ENCODE data around the gene OR1N1.
"Not testable (repeated sequence)": the region's sequence is repeated elsewhere in the genome, so short reads cannot be mapped to it uniquely, and the experiment has no call there.

Gene OR1N1, protein sequence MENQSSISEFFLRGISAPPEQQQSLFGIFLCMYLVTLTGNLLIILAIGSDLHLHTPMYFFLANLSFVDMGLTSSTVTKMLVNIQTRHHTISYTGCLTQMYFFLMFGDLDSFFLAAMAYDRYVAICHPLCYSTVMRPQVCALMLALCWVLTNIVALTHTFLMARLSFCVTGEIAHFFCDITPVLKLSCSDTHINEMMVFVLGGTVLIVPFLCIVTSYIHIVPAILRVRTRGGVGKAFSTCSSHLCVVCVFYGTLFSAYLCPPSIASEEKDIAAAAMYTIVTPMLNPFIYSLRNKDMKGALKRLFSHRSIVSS

DNA sequence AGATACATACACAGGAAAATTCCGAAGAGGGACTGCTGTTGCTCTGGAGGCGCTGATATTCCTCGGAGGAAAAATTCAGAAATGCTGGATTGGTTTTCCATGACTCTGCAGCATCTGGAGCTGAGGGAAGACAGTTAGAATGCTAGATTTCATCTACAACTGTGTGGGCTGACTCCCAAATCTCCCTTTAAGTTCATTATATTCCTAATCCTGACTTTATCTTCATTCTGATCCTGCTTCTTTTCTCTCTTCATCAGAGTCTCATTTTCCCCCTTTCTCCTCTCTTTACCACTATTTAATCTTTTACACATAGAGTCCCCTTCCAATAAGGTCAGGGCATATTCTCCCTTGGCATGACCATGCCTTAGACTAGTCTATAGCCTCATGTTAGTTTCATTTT lies at the start of gene OR1N1:
Gene OR1N1, minus strand, starts transcription at position 101 of the 400 bp plus-strand sequence. Its CDS starts 0 bp downstream, at position 101.
- no peak for DNase-seq

DNA sequence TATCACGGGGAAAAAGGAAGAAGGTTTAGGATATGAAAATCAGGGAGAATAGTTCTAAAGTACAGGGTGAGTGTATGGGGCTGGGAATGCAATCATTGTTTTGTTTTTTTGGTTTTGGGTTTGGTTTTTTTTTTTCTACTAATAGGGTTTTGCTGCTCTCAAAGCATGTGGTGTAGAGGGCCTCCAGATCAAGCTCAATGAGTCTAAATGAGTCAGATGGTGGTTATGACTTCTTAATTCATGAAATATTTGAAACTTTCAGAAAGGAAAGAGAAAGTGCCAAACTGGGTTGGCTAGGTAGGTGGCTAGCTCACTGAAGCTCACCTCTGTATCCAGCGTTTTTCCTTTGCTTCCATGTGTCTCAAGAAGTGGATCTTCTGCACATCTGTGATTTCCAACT lies 45.4 kb upstream of the OR1N1 start:
- no peak for DNase-seq

DNA sequence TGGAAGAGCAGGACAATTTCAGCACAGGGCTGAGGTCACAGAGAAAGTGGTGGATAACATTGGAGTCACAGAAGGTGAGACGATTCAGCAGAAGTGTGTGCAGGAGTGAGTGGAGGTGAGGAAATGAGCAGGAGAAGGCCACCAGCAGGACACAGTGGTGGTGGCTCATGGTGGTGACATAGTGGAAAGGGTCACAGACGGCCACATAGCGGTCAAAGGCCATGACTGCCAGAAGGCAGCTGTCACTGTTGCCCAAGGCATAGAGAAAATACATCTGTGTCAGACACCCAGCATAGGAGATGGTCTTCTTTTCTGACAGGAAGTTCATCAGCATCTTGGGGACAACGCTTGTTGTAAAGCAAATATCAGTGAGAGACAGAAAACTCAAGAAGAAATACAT lies 40.8 kb upstream of the OR1N1 start:
- DNase-seq: no peak

DNA sequence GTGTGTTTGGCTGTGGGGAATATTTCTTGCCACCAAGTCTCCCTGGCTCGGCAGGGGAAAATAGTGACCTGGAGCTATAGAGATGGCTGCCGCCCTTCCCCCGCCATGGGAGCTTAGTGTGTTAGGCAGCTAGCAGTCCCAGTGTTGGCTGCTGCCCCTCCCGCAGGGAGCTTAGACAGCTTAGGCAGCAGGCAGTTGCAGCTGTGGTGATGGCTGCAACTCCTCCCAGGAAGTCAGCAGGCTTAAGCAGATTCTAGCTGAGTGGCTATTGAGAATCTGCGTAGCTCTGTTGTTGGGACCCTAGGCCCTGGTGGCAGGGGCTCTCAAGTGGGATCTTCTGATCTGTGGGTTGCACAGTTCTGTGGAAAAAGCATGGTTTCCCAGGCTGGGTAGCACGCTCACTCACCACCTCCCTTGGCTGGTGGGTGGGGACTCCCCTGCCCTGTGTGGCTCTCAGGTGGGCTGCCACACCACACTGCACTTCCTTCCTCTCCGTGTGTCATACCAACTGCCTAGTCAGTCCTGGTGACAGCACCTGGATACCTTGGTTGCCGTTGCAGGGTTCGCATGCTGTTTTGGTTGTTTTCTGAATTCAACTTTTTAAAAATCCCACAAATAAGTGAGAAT lies 35.2 kb upstream of the OR1N1 start:
- DNase-seq: no peak

DNA sequence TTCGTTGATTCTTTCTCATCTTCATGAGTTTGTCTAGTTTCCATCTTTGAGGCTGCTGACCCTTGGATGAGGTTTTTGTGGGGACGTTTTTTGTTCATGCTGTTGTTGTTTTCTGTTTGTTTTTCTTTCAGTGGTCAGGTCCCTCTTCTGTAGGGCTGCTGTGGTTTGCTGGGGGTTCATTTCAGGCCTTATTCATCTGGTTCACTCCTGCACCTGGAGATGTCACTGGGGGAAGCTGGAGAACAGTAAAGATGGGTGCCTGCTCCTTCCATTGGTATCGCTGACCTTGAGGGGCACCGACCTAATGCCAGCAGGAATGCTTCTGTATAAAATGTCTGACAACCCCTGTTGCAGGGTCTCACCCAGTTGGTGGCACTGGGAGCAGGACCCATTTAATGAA lies 34.4 kb upstream of the OR1N1 start:
- DNase-seq: no peak

DNA sequence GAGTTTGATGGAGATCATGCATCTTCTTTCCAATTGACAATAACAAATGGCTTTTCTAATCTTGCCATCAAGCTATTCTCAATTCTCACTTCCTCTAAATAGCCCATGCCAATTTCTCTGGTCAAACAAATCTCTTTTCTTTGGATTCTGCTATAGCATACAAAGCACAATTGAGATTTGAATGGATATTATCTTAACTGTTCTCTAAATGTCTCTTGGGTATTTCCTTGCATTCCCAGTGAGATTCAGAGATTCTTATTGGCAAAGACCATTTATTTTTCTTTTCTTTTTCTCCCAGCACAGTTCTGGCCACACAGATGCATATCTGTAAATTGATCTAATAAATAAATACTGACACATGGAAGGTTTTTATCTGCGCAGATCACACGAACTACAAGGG lies 25.7 kb upstream of the OR1N1 start, which contains the start of gene OR1N2:
Gene OR1N2, plus strand, starts transcription at position 301 of the 400 bp plus-strand sequence. CDS start 100 bp downstream, outside the sequence.
- DNase-seq: no peak

DNA sequence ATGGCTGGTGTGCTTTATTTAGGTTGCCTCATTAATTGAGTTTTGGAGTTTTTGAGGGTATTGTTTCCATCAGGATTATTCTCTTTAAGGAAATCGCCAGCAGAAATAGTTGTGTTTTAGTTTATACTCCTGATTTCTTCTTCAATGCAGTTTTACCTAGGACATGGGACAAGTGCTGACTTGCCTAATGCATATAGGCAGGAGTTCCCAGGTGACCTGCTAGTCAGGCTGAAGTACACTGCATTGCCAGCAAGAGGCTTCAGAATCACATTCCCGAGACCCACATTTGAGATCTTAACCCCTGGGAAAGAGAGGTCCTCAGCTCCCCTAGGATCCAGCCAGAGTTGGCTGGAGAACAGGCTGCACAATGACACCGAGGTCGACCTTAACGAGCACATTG lies 24.3 kb upstream of the OR1N1 start:
- DNase-seq: no peak

DNA sequence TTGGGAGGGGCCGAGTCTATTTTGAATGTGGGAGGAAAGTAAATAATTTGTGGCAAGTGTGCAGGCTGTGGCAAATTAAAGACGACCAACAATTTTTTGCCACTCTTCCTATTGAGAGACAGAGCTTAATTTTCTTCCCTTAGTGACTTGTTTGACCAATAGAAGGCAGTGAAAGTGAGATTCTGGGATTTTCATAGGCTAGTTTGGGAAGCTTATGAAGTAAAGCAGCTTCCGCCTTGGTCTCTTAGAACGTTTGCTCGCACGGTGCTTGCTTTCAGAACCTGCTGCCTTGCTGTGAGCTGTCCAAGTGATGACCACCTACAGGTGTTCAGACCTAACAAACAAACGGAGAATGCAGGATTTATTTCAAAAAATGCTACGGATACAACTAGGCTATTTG lies 19.1 kb upstream of the OR1N1 start:
- no peak for DNase-seq

DNA sequence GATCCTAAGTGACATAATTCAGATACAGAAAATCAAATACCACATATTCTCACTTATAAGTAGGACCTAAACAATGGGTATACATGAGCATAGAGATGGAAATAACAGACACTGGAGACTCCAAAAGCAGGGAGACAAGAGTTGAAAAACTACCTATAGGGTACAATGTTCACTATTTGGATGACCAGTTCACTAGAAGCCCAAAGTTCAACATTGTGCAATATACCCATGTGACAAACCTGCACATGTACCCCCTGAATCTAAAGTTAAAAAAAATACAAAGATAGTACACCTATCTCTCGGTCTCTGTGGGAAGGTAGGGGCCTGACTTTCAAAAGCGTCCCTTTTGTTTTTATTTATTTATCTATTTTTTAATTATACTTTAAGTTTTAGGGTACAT lies 11.7 kb upstream of the OR1N1 start:
- DNase-seq: no peak

DNA sequence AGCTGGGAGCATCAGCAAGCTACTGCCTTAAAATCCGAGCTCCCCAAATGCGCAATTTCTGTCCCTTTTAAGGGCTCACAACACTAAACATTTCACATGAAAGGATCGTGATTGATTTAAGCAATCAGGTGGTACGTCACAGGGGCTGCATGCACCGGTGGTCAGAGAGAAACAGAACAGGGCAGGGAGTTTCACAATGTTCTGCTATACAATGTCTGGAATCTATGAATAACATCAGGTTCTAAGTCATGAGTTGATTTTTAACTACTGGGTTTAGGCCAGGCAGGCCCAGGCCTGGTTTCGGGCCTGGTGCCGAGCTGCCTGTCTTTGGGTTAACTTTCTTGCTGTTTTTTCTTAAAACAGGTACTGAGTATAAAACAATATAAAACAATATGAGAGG lies 10.0 kb upstream of the OR1N1 start:
- DNase-seq: not testable (repeated sequence)

DNA sequence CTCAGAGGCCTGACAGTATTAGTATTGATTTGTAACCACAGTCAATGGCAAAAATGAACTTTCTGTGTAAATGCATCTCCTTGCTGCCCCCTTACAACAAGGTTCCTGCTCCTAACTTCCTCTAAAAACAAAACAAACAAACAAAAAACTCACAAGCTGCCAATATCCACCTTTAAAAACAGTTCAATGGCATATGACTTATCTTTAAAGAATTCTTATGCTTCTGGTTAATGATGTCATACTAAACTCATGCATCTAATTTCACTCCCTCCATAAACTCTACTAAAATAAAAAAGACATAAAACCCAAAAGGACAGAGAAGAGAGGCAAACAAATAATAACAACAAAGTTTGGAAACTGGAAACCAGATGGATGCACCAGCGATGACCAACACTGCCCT lies 9.0 kb upstream of the OR1N1 start:
- DNase-seq: no peak

DNA sequence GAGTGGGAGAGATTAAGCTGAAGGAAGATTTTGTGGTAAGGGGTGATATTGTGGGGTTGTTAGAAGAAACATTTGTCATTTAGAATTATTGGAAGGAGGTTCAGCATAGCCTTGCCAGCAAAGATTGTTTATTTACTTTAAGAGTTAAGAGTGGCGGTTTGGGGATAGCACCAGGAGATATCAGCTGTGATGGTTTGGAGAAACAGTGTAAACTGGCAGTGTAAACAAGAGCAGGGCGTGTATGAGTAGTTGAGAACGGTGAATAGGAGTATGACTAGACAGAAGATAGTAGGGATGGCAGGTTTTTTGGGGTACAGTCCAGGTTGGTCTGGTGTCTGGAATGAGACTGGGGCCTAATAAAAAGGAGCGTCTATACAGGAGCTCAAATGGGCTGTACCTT lies 4.1 kb upstream of the OR1N1 start:
- not testable (repeated sequence) for DNase-seq

DNA sequence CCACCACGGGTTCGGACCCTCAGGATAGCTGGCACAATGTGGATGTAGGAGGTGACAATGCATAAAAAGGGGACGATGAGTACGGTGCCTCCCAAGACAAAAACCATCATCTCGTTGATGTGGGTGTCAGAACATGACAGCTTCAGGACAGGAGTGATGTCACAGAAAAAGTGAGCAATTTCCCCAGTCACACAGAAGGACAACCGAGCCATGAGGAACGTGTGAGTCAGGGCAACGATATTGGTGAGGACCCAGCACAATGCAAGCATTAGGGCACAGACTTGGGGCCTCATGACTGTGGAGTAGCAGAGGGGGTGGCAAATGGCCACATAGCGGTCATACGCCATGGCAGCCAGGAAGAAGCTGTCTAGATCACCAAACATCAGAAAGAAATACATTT lies 491 bp downstream of the OR1N1 start:
- DNase-seq: no peak

DNA sequence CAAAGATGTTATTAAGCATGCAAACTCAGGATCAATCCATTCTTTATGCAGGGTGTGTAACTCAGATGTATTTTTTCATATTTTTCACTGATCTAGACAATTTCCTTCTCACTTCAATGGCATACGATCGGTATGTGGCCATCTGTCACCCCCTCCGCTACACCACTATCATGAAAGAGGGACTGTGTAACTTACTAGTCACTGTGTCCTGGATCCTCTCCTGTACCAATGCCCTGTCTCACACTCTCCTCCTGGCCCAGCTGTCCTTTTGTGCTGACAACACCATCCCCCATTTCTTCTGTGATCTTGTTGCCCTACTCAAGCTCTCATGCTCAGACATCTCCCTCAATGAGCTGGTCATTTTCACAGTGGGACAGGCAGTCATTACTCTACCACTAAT lies 7.7 kb downstream of the OR1N1 start:
- DNase-seq: no peak

DNA sequence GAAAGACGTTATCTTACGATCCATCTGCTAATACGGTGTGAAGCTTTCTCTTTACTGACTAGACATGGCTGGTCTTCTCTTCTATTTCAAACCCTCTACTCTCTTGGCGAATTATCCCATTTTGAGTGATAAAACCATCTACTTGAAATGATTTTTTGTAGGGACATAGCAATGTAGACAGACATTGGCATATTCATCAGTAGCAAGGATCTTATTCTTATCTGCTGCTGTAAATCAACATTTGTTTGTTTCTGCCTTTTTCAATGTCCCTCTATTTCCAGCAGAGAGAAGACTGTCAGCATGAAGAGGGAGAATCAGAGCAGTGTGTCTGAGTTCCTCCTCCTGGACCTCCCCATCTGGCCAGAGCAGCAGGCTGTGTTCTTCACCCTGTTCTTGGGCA lies 8.3 kb downstream of the OR1N1 start, which contains the start of gene OR1J4:
Gene OR1J4, plus strand, starts transcription at position 301 of the 400 bp plus-strand sequence. Its CDS starts 0 bp downstream, at position 301.
- DNase-seq: no peak

DNA sequence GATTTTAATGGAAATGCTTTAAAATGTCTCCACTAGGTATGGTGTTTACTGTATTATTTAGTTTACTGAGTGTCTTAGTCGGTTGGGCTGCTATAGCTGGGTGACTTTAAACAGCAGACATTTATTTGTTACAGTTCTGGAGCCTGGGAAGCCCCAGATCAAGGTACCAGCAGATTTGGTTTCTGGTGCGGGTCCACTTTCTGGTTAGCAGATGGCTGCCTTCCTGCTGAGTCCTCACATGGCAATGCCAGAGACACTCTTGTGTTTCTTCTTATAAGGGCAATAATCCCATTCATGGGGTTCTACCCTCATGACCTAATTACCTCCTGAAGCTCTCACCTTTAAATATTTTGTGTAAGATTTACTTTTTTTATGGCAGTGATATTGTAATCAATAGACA lies 8.9 kb downstream of the OR1N1 start:
- DNase-seq: no peak

DNA sequence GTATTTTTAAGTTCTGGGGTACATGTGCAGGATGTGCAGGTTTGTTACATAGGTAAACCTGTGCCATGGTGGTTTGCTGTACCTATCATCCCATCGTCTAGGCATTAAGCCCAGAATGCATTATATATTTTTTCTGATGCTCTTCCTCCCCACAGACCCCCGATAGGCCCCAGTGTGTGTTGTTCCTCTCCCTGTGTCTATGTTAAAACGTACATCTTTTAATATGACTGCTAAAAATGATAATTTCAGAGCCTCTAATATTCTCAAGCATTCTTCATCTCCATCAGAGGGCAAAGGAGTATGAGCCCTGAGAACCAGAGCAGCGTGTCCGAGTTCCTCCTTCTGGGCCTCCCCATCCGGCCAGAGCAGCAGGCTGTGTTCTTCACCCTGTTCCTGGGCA lies 16.6 kb downstream of the OR1N1 start, which contains the start of gene OR1J2:
Gene OR1J2, plus strand, starts transcription at position 301 of the 400 bp plus-strand sequence. Its CDS starts 0 bp downstream, at position 301.
- DNase-seq: no peak

DNA sequence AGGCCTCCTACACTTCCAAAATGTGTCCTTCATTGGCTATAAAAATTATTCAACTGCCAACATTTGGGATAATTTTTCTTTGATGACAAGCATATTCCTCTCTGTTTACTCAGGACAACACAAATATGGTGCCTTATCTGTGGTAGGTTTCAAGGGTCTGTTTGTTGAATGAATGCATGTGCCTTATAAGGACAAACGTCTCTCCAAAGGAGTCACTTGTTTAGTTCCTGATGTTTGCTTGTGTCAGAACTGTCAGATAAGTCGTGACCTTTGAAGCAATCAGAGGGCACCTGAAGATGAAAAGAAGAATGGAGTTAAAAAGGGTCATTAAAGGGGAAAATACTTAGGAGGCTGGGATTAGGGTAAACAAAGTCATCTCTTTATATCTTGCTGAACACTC lies 20.1 kb downstream of the OR1N1 start:
- no peak for DNase-seq

DNA sequence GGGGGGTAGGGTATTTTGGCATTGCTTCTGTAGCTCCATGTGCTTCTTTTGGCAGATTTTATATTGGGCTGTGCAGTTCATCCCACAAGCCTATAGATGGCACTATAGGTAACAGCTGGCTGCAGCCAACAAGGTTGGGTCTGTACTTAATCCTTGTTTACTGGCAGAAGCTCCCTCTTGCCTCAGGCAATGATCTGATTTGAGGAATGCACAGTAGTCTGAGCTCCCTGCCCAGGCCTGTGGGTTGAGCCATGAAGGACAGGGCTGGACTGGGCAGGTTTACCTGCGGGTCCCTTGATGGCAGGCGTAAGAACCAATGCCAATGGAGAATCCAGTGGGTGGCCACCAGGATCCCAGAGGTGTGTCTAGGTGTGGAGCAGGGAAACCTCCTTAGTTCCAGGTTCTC lies 28.2 kb downstream of the OR1N1 start:
- peak; percentile 16 for DNase-seq

DNA sequence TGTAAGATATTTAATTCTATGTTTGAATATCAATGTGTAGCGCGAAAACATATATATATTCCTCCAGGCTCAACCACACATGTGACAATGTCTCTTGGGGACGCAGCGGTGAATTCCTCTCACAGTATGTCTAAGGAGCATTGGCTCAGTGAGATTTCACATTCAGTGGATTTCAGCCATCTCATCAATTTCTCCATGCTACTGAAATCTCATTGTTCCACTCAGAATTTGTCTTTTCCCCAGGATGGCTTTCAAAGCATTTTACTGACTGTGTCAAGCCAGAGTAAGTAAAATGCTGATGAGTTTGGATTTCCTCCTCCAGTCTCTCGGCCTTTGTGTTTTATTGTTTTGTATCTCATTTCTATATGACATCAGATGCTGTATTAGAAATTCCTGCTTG lies 48.0 kb downstream of the OR1N1 start:
- DNase-seq: no peak

DNA sequence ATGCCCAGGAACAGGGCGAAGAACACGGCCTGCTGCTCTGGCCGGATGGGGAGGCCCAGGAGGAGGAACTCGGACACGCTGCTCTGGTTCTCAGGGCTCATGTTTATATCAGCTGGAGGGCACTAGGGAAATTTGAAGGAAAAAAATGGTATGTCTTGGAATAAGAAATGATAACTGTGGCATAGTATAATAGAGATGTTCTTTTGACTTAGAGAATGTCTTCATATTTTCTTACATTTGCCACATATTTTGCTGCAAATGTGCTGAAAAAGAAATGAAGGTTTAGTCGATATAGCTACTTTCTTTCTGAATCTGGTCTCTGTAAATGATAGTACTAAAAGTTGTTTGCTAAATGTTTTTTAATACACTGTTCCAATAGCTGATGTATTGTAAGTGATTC lies 49.3 kb downstream of the OR1N1 start, which contains the start of gene OR1J1:
Gene OR1J1, minus strand, starts transcription at position 101 of the 400 bp plus-strand sequence. Its CDS starts 0 bp downstream, at position 101.
- DNase-seq: no peak

DNA sequence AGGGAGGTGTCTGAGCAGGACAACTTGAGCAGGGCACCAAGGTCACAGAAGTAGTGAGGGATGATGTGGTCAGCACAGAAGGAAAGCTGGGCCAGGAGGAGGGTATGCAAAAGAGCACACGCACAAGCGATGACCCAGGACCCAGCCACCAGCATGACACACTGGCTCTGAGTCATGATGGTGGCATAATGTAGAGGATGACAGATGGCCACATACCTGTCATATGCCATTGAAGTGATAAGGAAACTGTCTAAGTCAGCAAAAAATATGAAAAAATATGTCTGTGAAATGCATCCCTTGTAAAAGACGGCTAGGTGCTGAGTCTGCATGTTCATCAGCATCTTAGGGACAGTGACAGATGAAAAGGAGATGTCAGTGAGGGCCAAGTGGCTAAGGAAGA lies 49.7 kb downstream of the OR1N1 start:
- no peak for DNase-seq
